ENCODE data around the gene GRIK4.

- TF ChIP-seq CTCF (IDR thresholded peaks at IDR 0.05; ENCODE audit: extremely low read depth in 1 of 2, insufficient read depth in 1 of 2, low read depth in 1 of 2, low read length in 2 of 2) (no peak), MAX (IDR thresholded peaks at IDR 0.05; ENCODE audit: insufficient read depth, insufficient read length) (no peak), POLR2A (IDR thresholded peaks at IDR 0.05; ENCODE audit: low read depth, low read length) (no peak), POLR2AphosphoS5 (IDR thresholded peaks at IDR 0.05; ENCODE audit: insufficient read depth, low read depth, low read length) (no peak), GATA2 (IDR thresholded peaks at IDR 0.05; ENCODE audit: insufficient read depth, insufficient read length, low read depth, low read length) (no peak)
Observed at GRCh38 chr11:120867531-120867930, 356.0 kb downstream of the GRIK4 start.
